ENCODE data around the gene PSKH1. TPM values are rescaled to one million over a fixed set of nuclear protein-coding genes. Genes with fewer than 3 reads are reported as not detected.

Gene PSKH1
- total and polyA plus RNA-seq, 9 of the 15 experiments (the other 6 are each of a cell fraction or from before 2014, with no cell fraction given): 0.96 to 20.9 (median 9.4) TPM

DNA sequence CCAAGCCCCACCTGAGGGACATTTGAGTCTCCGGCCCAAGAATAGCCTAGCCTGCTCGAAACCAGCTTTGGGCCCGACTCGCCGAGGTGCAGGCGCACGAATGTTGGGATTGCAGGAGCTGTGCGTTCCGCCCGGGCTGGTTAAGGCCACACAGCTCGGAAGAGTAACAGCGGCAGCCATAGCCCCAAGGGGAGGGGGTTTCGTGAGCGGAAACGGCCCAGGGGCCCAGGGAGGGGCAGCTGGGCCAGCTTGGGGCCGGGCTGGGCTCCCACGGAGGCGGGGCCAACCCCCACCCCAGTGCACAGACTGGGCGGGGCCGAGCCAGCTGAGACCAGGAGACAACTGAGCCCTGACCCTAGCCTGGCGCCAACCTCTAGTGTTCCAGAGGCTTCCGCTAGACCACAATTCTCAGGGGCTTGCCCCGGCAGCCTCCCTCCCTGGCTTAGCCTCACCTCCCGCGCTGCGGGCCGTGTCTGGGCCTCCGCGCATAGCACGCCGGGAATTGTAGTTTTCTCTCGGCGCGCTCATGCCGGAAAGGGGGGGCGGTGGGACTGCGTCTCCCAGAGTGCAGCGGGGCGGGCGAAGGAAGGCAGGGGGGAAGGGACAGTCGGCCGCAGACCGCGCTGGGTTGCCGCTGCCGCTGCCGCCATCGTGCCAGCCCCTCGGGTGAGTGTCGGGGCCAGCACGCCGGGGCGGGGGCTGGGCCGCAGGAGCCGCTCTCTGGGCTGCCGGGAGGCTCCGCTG, 46.6 kb upstream of the PSKH1 start, which contains the start of gene NUTF2 (continued):
- TF ChIP-seq, protein P1, sequence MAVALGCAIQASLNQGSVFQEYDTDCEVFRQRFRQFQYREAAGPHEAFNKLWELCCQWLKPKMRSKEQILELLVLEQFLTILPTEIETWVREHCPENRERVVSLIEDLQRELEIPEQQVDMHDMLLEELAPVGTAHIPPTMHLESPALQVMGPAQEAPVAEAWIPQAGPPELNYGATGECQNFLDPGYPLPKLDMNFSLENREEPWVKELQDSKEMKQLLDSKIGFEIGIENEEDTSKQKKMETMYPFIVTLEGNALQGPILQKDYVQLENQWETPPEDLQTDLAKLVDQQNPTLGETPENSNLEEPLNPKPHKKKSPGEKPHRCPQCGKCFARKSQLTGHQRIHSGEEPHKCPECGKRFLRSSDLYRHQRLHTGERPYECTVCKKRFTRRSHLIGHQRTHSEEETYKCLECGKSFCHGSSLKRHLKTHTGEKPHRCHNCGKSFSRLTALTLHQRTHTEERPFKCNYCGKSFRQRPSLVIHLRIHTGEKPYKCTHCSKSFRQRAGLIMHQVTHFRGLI (CRISPR knock-in tag; IDR thresholded peaks at IDR 0.05): no peak
- TF ChIP-seq NCOA1 (IDR thresholded peaks at IDR 0.05; ENCODE audit: low read depth) (0 out of 2 replicates have a peak, but pooled peaks have one; percentile 45), ATF1 (CRISPR knock-in tag; IDR thresholded peaks at IDR 0.05) (no peak), ATF1 (tag; IDR thresholded peaks at IDR 0.05) (peak; percentile 85), SMARCA4 (IDR thresholded peaks at IDR 0.05) (peak; percentile 33; the same call in 1 of the 2 replicates), RBM14 (IDR thresholded peaks at IDR 0.05; ENCODE audit: borderline replicate concordance, insufficient read depth, low read depth, low read length) (no peak), CHD4 (IDR thresholded peaks at IDR 0.05; ENCODE audit: insufficient read depth, insufficient replicate concordance, low read depth, low read length, poor library complexity, severe bottlenecking) (peak; percentile 50), ARID1B (IDR thresholded peaks at IDR 0.05) (peak; percentile 27; the same call in 1 of the 2 replicates), ZNF695 (CRISPR knock-in tag; IDR thresholded peaks at IDR 0.05) (no peak), BRD9 (IDR thresholded peaks at IDR 0.05; ENCODE audit: low read depth, partially characterized antibody) (no peak), NEUROD1 (IDR thresholded peaks at IDR 0.05; ENCODE audit: borderline replicate concordance, low read depth, low read length, partially characterized antibody) (peak; percentile 50), ZBTB17 (CRISPR knock-in tag; IDR thresholded peaks at IDR 0.05) (peak; percentile 24; the same call in 1 of the 2 replicates), TCF3 (CRISPR knock-in tag; IDR thresholded peaks at IDR 0.05) (no peak), ZFX (CRISPR knock-in tag; IDR thresholded peaks at IDR 0.05) (peak; percentile 87), ETV1 (tag; conservative IDR thresholded peaks at IDR 0.05; ENCODE audit: low read depth) (peak; percentile 85), TBL1XR1 (IDR thresholded peaks at IDR 0.05; ENCODE audit: low read length in 2 of 2) (peak in 1 of 2 experiments; percentile 28; a peak in 2 of 4 replicates)
- TF ChIP-seq, protein P2, sequence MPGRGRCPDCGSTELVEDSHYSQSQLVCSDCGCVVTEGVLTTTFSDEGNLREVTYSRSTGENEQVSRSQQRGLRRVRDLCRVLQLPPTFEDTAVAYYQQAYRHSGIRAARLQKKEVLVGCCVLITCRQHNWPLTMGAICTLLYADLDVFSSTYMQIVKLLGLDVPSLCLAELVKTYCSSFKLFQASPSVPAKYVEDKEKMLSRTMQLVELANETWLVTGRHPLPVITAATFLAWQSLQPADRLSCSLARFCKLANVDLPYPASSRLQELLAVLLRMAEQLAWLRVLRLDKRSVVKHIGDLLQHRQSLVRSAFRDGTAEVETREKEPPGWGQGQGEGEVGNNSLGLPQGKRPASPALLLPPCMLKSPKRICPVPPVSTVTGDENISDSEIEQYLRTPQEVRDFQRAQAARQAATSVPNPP (IDR thresholded peaks at IDR 0.05; ENCODE audit: borderline replicate concordance, insufficient read depth, insufficient read length): no peak
- TF ChIP-seq, protein P3, sequence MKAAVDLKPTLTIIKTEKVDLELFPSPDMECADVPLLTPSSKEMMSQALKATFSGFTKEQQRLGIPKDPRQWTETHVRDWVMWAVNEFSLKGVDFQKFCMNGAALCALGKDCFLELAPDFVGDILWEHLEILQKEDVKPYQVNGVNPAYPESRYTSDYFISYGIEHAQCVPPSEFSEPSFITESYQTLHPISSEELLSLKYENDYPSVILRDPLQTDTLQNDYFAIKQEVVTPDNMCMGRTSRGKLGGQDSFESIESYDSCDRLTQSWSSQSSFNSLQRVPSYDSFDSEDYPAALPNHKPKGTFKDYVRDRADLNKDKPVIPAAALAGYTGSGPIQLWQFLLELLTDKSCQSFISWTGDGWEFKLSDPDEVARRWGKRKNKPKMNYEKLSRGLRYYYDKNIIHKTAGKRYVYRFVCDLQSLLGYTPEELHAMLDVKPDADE (conservative IDR thresholded peaks at IDR 0.05; ENCODE audit: control insufficient read depth, low read depth, low read length): peak; percentile 98
- TF ChIP-seq, protein P4, sequence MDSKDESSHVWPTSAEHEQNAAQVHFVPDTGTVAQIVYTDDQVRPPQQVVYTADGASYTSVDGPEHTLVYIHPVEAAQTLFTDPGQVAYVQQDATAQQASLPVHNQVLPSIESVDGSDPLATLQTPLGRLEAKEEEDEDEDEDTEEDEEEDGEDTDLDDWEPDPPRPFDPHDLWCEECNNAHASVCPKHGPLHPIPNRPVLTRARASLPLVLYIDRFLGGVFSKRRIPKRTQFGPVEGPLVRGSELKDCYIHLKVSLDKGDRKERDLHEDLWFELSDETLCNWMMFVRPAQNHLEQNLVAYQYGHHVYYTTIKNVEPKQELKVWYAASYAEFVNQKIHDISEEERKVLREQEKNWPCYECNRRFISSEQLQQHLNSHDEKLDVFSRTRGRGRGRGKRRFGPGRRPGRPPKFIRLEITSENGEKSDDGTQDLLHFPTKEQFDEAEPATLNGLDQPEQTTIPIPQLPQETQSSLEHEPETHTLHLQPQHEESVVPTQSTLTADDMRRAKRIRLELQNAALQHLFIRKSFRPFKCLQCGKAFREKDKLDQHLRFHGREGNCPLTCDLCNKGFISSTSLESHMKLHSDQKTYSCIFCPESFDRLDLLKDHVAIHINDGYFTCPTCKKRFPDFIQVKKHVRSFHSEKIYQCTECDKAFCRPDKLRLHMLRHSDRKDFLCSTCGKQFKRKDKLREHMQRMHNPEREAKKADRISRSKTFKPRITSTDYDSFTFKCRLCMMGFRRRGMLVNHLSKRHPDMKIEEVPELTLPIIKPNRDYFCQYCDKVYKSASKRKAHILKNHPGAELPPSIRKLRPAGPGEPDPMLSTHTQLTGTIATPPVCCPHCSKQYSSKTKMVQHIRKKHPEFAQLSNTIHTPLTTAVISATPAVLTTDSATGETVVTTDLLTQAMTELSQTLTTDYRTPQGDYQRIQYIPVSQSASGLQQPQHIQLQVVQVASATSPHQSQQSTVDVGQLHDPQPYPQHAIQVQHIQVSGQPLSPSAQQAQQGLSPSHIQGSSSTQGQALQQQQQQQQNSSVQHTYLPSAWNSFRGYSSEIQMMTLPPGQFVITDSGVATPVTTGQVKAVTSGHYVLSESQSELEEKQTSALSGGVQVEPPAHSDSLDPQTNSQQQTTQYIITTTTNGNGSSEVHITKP (IDR thresholded peaks at IDR 0.05; ENCODE audit: partially characterized antibody): peak; percentile 81
